Measurements from ENCODE around the gene MMEL1.
A peak's percentile ranks its signal among the peaks of the same experiment; 100 is the strongest.
"Not testable (repeated sequence)": the region's sequence is repeated elsewhere in the genome, so short reads cannot be mapped to it uniquely, and the experiment has no call there.

MMEL1 gene

DNA sequence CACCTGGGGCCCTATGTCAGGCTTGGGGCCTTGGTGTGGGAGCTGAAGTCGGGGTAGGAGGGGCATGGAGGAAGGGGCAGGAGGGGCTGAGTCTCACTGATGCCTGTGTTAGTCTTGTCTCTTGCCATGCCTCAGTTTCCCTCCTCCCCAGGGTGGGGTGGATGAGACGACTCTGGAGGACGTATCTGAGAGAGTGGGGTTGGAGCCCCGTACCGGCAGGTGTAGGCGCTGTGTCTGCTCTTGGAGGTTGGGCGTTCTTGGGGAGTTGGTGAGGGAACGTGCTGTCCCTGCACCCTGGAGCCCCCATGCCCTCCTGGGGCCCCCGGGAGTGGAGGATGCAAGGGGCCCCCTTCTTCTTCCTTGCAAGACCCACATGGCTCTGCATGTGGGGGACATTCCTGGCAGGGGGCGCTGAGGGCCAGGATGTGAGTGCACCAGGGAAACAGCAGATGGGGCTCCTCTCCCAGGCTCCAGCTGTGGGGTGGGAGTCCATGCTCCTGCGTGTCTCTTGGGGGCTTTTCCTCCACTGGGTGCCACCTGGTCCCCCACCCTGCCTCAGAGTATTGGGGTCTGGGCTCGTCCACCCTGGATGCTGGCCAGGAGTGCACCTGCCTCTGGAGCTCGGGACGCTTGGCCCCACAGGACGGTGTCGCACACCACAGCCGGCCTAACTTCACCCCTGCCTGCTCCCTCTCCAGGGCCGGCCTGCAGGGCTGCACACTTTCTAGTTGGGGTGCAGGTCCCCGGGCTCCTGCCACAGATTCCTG lies 78.0 kb downstream of the MMEL1 start:
- peak; percentile 39 for TF ChIP-seq CTCF (IDR thresholded peaks at IDR 0.05; ENCODE audit: low read depth, low read length, missing control alignments)
- H3K4me3 ChIP-seq (ENCODE audit: low read depth, low read length), result no peak overlapping the region
- in situ Hi-C loops (cut with HindIII; ENCODE audit: low sequenced_read_pairs), result no loop called here

DNA sequence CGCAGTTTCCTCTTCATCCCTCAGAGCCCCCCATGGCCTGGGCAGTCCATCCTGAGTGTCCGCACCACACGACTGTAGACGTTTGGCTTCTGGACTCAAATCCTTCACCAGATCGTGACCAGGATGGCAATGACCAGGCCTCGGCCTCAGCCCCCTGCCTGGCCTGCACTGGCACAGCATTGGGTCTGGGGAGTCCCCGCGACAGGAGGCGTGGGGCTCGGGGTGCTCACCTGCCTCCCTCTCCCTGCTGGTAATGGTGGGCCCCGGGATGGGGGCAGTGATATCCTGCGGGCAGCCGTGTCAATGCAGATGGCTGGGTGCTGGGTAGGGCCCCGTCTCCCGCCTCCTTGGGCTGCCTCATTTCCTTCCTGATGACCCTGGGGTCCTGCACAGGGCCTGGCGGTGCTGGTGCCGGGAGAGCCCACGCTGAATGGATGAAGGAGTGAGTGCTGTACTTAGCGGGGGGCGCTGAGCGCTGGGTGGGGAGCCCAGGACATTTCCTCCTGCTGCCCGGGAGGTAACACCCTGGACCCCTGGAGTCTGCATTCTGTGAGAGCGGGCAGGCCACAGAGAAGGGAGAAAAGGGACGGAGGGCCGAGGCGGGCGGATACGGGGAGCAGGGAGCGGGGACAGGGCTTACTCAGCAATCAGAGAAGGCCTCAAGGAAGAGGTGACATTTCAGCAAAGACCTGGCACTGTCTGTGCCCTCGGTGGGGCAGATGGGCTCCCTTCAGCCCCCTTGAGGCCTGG lies 78.8 kb downstream of the MMEL1 start:
- no peak for TF ChIP-seq CTCF (IDR thresholded peaks at IDR 0.05; ENCODE audit: low read depth, low read length, missing control alignments)
- no peak for DNase-seq (ENCODE audit: low read depth)
- in situ Hi-C loops (cut with HindIII; ENCODE audit: low sequenced_read_pairs), result no loop called here
- H3K4me3 ChIP-seq (ENCODE audit: low read depth, low read length), result no peak overlapping the region

More for the DNA sequence above, 78.0 kb downstream of the MMEL1 start:
- no peak for DNase-seq (ENCODE audit: low read depth)

GRCh38 chr1:2553076-2553475 lies 79.7 kb downstream of the MMEL1 start:
- H3K4me3 ChIP-seq (ENCODE audit: low read depth, low read length); DNase-seq (ENCODE audit: low read depth); in situ Hi-C loops (cut with HindIII; ENCODE audit: low sequenced_read_pairs): not testable (repeated sequence)

DNA sequence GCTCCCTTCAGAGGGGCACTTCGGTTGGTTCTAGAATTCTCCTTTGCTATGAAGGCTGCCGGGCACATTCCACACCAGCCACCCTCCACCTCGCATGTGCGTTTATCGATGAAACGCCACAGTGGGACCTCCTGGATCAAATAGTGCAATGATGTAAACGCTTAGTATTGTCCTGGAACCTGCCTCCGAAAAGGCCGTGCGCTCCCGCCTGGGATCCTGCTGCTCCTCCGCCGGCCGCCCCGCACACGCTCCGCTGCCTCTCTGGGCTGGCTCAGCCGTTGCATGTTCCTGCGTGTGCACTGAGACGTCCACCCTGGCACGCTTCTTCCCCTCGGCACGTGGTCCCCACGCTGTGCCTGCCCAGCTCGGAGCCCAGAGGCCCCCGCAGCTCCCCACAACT lies 80.6 kb downstream of the MMEL1 start:
- in situ Hi-C loops (cut with HindIII; ENCODE audit: low sequenced_read_pairs), result no loop called here

GRCh38 chr1:2551544-2551943 lies 81.3 kb downstream of the MMEL1 start:
- DNase-seq (ENCODE audit: low read depth); H3K4me3 ChIP-seq (ENCODE audit: low read depth, low read length); in situ Hi-C loops (cut with HindIII; ENCODE audit: low sequenced_read_pairs): not testable (repeated sequence)

More for the DNA sequence above, 80.6 kb downstream of the MMEL1 start:
- TF ChIP-seq CTCF (IDR thresholded peaks at IDR 0.05; ENCODE audit: low read depth, low read length, missing control alignments), result no peak
- no peak overlapping the region for H3K4me3 ChIP-seq (ENCODE audit: low read depth, low read length)
- no peak for DNase-seq (ENCODE audit: low read depth)

GRCh38 chr1:2550309-2550861 lies 82.4 kb downstream of the MMEL1 start:
- DNase-seq (ENCODE audit: low read depth); in situ Hi-C loops (cut with HindIII; ENCODE audit: low sequenced_read_pairs); H3K4me3 ChIP-seq (ENCODE audit: low read depth, low read length): not testable (repeated sequence)

GRCh38 chr1:2549367-2550029 lies 83.3 kb downstream of the MMEL1 start:
- in situ Hi-C loops (cut with HindIII; ENCODE audit: low sequenced_read_pairs); H3K4me3 ChIP-seq (ENCODE audit: low read depth, low read length); DNase-seq (ENCODE audit: low read depth): not testable (repeated sequence)

GRCh38 chr1:2548068-2548589 lies 84.7 kb downstream of the MMEL1 start:
- peak; percentile 95 for TF ChIP-seq CTCF (IDR thresholded peaks at IDR 0.05; ENCODE audit: low read depth, low read length, missing control alignments)
- in situ Hi-C loops (cut with HindIII; ENCODE audit: low sequenced_read_pairs), result no loop called here
- no peak for DNase-seq (ENCODE audit: low read depth)
- H3K4me3 ChIP-seq (ENCODE audit: low read depth, low read length), result no peak overlapping the region
